Muscle layer of colon (tissue), 2 donors: ENCODE data around the gene LUC7L2.

Experiments
- H3K27ac ChIP-seq: one replicate; pipeline ENCODE4 v1.7.0; 2013; ENCODE audit warnings: low read depth, mild to moderate bottlenecking, low read length, moderate library complexity
- H3K27me3 ChIP-seq, 2 donors: one replicate each; pipeline ENCODE4 v1.7.0; 2013; ENCODE audit warnings: low read length in 2 of 2, mild to moderate bottlenecking in 2 of 2; ENCODE audit not compliant: insufficient read depth in 2 of 2, control insufficient read depth in 1 of 2
- H3K36me3 ChIP-seq: one replicate; pipeline ENCODE4 v1.7.0; 2013; ENCODE audit warnings: mild to moderate bottlenecking, low read length; ENCODE audit not compliant: insufficient read depth
- H3K4me1 ChIP-seq: one replicate; pipeline ENCODE4 v1.7.0; 2013; ENCODE audit warnings: mild to moderate bottlenecking, low read length; ENCODE audit not compliant: insufficient read depth
- H3K4me3 ChIP-seq, 2 donors: one replicate each; pipeline ENCODE4 v1.7.0; 2013; ENCODE audit warnings: low read length in 2 of 2, low read depth in 1 of 2, mild to moderate bottlenecking in 1 of 2, moderate library complexity in 1 of 2
- H3K9ac ChIP-seq: one replicate; pipeline ENCODE4 v1.7.0; 2013; ENCODE audit warnings: low read length
- H3K9me3 ChIP-seq: one replicate; pipeline ENCODE4 v1.7.0; 2013; ENCODE audit warnings: mild to moderate bottlenecking, low read length
- donor health status: abdominal sarcoma.
- donor health status: Adenocarcinoma of cecum.

LUC7L2 gene

GRCh38 chr7:139430443-139430842 lies 70.7 kb downstream of the LUC7L2 start:
- Histone ChIP-seq H3K9me3 (no peaks in the 10 kb centered on the region), H3K27ac (no peak overlapping the region), H3K4me3 (no peak overlapping the region), H3K4me1 (peaks cover 19% of the 10 kb centered on the region), H3K36me3 (peaks cover 7% of the 10 kb centered on the region), H3K27me3 (no peaks in the 10 kb centered on the region), H3K9ac (no peak overlapping the region)

- H3K9ac ChIP-seq = no peak overlapping the region
- H3K27ac ChIP-seq = no peak overlapping the region
- peaks cover 7% of the 10 kb centered on the region for H3K36me3 ChIP-seq
Measured at GRCh38 chr7:139431010-139431409, 71.3 kb downstream of the LUC7L2 start.

GRCh38 chr7:139431459-139431858 lies 71.8 kb downstream of the LUC7L2 start:
- Histone ChIP-seq H3K4me1 (peaks cover 19% of the 10 kb centered on the region), H3K27me3 (no peaks in the 10 kb centered on the region), H3K4me3 (no peak overlapping the region), H3K9ac (no peak overlapping the region), H3K27ac (no peak overlapping the region), H3K36me3 (peaks cover 7% of the 10 kb centered on the region), H3K9me3 (no peaks in the 10 kb centered on the region)

More at GRCh38 chr7:139431010-139431409, 71.3 kb downstream of the LUC7L2 start:
- H3K27me3 ChIP-seq = no peaks in the 10 kb centered on the region
- peaks cover 19% of the 10 kb centered on the region for H3K4me1 ChIP-seq
- no peaks in the 10 kb centered on the region for H3K9me3 ChIP-seq
- no peak overlapping the region for H3K4me3 ChIP-seq

DNA sequence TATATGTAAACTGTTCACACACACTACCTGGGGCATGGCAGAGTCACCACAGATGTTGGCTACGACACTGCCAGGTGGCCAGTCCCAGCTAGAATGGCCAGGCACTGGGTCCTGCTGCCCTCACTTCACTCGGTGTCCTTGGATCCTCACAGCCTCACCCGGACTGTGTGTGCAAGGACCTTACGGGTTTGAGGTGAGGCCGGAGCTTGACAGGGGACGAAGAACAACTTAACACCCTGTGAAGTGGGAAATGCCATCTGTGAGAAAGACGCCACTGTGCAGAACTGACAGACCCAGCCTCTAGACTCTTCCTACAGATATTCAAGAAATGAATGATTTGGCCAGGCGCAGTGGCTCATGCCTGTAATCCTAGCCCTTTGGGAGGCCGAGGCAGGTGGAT lies 77.1 kb downstream of the LUC7L2 start:
- Histone ChIP-seq H3K9ac (no peak overlapping the region), H3K27ac (no peak overlapping the region), H3K9me3 (no peaks in the 10 kb centered on the region), H3K4me3 (no peak overlapping the region), H3K27me3 (no peaks in the 10 kb centered on the region), H3K4me1 (peaks cover 13% of the 10 kb centered on the region), H3K36me3 (no peaks in the 10 kb centered on the region)

DNA sequence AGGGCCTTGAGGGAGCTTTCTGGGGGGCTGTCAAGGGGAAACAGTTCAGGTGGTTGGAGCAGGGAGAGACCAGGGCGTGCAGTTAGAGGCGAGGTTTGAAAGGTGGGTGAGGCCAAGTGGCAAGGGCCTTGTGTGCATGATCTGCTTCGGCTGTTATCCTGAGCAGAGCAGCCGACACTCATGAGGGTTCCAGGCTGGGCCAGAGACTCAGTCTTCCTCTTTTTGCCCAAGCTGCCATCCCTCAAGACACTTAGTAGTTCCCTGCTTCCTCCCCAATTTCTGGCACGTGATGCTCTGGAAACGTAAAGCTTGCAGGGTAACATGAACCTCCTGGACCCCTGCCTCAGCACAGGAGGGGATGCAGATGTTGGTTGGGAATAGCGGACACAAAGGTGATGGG lies 79.7 kb downstream of the LUC7L2 start:
- Histone ChIP-seq H3K4me3 (no peak overlapping the region), H3K27me3 (no peaks in the 10 kb centered on the region), H3K9ac (no peak overlapping the region), H3K36me3 (no peaks in the 10 kb centered on the region), H3K4me1 (peaks cover 6% of the 10 kb centered on the region), H3K27ac (no peak overlapping the region), H3K9me3 (no peaks in the 10 kb centered on the region)

GRCh38 chr7:139441961-139442360 lies 82.3 kb downstream of the LUC7L2 start:
- H3K27me3 ChIP-seq = no peaks in the 10 kb centered on the region
- no peak overlapping the region for H3K27ac ChIP-seq
- no peaks in the 10 kb centered on the region for H3K36me3 ChIP-seq
- no peaks in the 10 kb centered on the region for H3K4me1 ChIP-seq
- no peak overlapping the region for H3K4me3 ChIP-seq
- H3K9me3 ChIP-seq = no peaks in the 10 kb centered on the region
- no peak overlapping the region for H3K9ac ChIP-seq

DNA sequence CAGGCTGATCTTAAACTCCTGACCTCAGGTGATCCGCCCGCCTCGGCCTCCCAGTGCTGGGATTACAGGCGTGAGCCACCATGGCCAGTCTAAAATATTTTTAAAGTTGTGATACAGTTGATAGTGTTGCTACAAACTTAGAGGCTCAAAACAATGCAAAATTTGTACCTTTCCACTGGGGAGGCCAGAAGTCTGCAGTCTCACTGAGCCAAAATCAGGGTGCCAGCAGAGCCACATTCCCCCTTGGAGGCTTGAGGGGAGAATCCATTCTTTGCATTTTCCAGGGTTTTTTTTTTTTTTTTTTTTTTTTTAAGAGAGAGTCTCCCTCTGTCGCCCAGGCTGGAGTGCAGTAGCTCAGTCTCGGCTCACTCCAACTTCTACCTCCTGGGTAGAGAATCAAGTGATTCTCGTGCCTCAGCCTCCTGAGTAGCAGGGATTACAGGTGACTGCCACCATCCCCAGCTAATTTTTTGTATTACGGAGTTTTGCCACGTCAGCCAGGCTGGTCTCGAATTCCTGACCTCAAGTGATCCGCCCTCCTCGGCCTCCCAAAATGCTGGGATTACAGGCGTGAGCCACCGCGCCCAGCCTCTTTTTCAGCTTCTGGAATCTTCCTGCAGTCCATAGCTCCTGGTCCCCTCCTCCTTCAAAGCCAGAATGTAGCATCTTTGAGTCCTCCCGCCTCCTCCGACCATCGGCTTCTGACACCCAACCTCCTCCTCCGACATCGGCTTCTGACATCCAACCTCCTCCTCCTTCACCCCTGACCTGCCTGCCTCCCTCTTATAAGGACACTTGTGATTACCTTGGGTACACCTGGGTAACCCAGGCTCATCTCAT lies 86.6 kb downstream of the LUC7L2 start:
- H3K27me3 ChIP-seq = no peaks in the 10 kb centered on the region
- no peak overlapping the region for H3K27ac ChIP-seq

DNA sequence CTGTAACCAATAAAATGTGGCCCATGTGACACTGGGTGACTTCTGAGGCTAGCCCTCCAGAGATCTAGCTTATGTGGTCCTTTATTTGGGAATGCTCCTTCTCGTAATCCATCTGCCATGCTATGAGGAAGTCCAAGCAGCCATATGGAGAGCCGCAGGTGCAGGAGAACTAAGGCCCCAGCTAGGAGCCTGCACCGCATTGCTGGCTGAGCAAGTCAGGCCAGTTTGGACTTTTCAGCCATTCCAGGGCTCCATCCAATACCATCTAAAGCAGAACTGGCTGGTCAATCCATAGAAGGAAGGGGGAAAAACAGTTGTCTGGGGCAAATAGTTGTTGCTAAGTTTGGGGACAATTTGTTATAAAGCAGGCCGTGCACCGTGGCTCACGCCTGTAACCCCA lies 91.2 kb downstream of the LUC7L2 start:
- H3K4me1 ChIP-seq = no peaks in the 10 kb centered on the region
- H3K36me3 ChIP-seq = no peaks in the 10 kb centered on the region
- no peak overlapping the region for H3K9ac ChIP-seq
- H3K9me3 ChIP-seq = no peaks in the 10 kb centered on the region
- no peaks in the 10 kb centered on the region for H3K27me3 ChIP-seq
- H3K4me3 ChIP-seq = no peak overlapping the region
- H3K27ac ChIP-seq = no peak overlapping the region

More for the DNA sequence above, 86.6 kb downstream of the LUC7L2 start:
- H3K4me3 ChIP-seq = no peak overlapping the region
- no peaks in the 10 kb centered on the region for H3K36me3 ChIP-seq
- H3K9me3 ChIP-seq = no peaks in the 10 kb centered on the region
- H3K9ac ChIP-seq = no peak overlapping the region
- no peaks in the 10 kb centered on the region for H3K4me1 ChIP-seq

GRCh38 chr7:139451638-139452037 lies 91.9 kb downstream of the LUC7L2 start:
- H3K4me1 ChIP-seq = no peaks in the 10 kb centered on the region
- H3K9me3 ChIP-seq = no peaks in the 10 kb centered on the region
- H3K27ac ChIP-seq = no peak overlapping the region
- H3K27me3 ChIP-seq = no peaks in the 10 kb centered on the region
- H3K36me3 ChIP-seq = no peaks in the 10 kb centered on the region
- H3K4me3 ChIP-seq = no peak overlapping the region
- H3K9ac ChIP-seq = no peak overlapping the region

DNA sequence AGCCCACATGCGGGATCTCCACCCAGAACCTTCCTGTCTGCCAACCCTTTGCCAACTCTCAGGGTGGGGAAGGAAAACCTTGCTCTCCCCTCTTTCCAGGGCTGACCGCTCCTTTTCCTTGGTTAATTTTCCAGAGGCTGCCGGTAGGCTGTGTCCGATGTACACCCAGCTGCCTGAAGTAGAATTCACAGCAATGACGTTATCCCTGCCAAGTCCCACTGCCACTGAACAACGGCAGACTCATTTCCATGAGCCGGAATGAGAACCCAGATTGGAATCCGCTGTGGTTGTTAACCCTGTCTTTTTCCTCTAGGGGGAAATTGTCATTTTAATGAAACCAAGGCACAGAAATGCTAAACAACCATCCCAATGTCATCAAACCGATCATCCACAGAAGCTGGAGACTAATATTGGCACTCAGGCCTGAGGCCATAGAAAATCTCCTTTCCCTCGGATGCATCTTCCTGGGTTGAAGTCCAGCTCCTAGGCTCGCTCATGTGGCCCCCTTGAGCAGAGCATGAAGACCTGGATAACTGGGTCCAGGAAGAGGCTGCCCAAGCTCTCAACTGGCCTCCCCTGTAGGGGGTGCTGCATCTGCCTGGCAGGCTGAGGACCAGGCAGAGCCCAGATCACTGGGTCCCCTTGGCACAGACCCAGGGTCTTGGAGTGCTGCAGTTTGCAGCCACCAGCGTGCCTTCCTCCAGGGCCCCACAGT lies 93.4 kb downstream of the LUC7L2 start:
- Histone ChIP-seq H3K27ac (no peak overlapping the region), H3K27me3 (no peaks in the 10 kb centered on the region), H3K9me3 (no peaks in the 10 kb centered on the region), H3K4me3 (no peak overlapping the region), H3K36me3 (no peaks in the 10 kb centered on the region), H3K4me1 (no peaks in the 10 kb centered on the region), H3K9ac (no peak overlapping the region)

GRCh38 chr7:139453673-139454321 lies 94.1 kb downstream of the LUC7L2 start:
- no peaks in the 10 kb centered on the region for H3K9me3 ChIP-seq
- H3K27ac ChIP-seq = no peak overlapping the region
- no peak overlapping the region for H3K9ac ChIP-seq
- no peaks in the 10 kb centered on the region for H3K4me1 ChIP-seq
- H3K27me3 ChIP-seq = no peaks in the 10 kb centered on the region
- no peak overlapping the region for H3K4me3 ChIP-seq
- H3K36me3 ChIP-seq = no peaks in the 10 kb centered on the region
